ENCODE results near the gene USP3. TPM values are rescaled to one million over a fixed set of nuclear protein-coding genes. Genes with fewer than 3 reads are reported as not detected.

The USP3 gene
- total and polyA plus RNA-seq, 2 of the 13 experiments (the other 11 are each of a cell fraction or from before 2014, with no cell fraction given): 14.3 to 61.2 TPM

DNA sequence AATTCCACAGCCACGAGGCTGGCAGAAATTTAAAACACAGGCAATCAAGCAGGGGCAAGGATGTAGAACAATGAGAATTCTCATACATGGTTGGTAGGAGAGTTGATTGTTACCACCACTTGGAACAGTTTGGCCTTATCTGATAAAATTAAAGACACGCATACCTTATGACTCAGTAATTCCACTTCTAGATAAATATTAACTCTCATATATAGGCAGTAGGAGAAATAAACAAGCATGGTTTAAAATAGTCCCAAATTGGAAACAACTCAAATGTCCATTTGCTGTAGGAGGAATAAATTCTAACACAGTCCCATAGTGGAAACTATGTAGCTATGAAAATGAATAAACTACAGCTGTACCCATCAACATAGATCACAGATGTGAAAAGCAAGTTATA lies 42.3 kb upstream of the USP3 start:
- ATAC-seq: no peak
- H3K4me2 ChIP-seq (ENCODE audit: low read depth, low read length): no peak overlapping the region
- no peak for FAIRE-seq
- ChIA-PET POLR2A (interaction anchor here (0.8 kb wide), 1 partner anchor 42 kb away, joined by 3 read pairs; the partner anchor contains the start of gene USP3), CTCF (ENCODE audit: low intra/inter-chr PET ratio, low total read pairs) (no interaction called here)
- no peak overlapping the region for H3K4me3 ChIP-seq (replicated peaks in 1 of 3; ENCODE audit: insufficient read depth in 1 of 3, low read depth in 2 of 3, low read length in 3 of 3)
- no peak overlapping the region for H3K9ac ChIP-seq (ENCODE audit: insufficient read depth, low read depth, low read length)
- H3K4me1 ChIP-seq (ENCODE audit: insufficient read depth, low read length): peaks cover 65% of the 10 kb centered on the region
- H3K79me2 ChIP-seq (ENCODE audit: insufficient read depth, low read length): no peaks in the 10 kb centered on the region
- intact Hi-C loops (cut with micrococcal nuclease; ENCODE audit: unreplicated experiment): loop anchor here (5.0 kb wide), 1 partner anchor 175 kb away; no protein-coding TSS in a partner anchor
- H3K36me3 ChIP-seq (replicated peaks in 1 of 2; ENCODE audit: control insufficient read depth in 1 of 2, insufficient read depth in 2 of 2, low read length in 2 of 2): no peaks in the 10 kb centered on the region
- H3K27ac ChIP-seq (ENCODE audit: extremely low read length, insufficient read depth, low read length): no peak overlapping the region
- no peak overlapping the region for H2AFZ ChIP-seq (ENCODE audit: low read length)
- 19% methylated on average over 2 of the region's 2 CpGs for WGBS (ENCODE audit: low lambda C conversion rate)
- no TSS peak for BruUV-seq (replicated peaks)
- TF ChIP-seq, protein P1, sequence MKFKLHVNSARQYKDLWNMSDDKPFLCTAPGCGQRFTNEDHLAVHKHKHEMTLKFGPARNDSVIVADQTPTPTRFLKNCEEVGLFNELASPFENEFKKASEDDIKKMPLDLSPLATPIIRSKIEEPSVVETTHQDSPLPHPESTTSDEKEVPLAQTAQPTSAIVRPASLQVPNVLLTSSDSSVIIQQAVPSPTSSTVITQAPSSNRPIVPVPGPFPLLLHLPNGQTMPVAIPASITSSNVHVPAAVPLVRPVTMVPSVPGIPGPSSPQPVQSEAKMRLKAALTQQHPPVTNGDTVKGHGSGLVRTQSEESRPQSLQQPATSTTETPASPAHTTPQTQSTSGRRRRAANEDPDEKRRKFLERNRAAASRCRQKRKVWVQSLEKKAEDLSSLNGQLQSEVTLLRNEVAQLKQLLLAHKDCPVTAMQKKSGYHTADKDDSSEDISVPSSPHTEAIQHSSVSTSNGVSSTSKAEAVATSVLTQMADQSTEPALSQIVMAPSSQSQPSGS (CRISPR knock-in tag; IDR thresholded peaks at IDR 0.05): no peak
- TF ChIP-seq MLLT10 (CRISPR knock-in tag; IDR thresholded peaks at IDR 0.05) (no peak), XRCC5 (optimal IDR thresholded peaks at IDR 0.05; ENCODE audit: low read length) (no peak), MAFK (conservative IDR thresholded peaks at IDR 0.05 in 1 of 2, IDR thresholded peaks at IDR 0.05 in 1 of 2; ENCODE audit: low read length in 2 of 2) (no peak)
- H3K27me3 ChIP-seq (ENCODE audit: control insufficient read depth in 1 of 2, insufficient read depth in 2 of 2, low read length in 2 of 2): no peaks in the 10 kb centered on the region; a peak in 1 of 5 replicates
- no peak for DNase-seq (ENCODE audit: low spot score)
- in situ Hi-C loops (cut with HindIII; ENCODE audit: extremely low pct_ligation_motif_present, low pct_unique_long_range_greater_than_20kb): no loop called here
- no peaks in the 10 kb centered on the region for H3K9me3 ChIP-seq (ENCODE audit: low read length)
- H4K20me1 ChIP-seq (ENCODE audit: insufficient read depth, low read length): no peaks in the 10 kb centered on the region

DNA sequence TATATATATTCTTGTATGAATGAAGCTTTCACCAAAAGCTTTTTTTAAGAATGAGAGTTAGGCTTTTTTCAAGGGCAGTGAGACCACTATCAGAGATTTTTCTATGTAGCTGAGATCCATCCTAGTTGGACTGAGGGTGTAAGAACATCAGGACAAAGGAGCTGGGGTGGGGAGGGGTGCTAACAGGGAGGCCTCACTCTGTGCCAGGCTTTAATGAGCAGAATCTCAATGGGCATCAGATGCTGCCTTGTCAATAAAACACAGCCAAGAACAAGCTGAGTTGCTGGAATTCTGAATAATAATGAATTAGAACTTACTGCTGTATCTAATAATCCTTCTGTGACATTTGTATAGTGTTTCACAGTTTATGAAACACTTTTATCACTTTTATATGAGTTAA lies 41.4 kb upstream of the USP3 start:
- H3K27me3 ChIP-seq (ENCODE audit: control insufficient read depth in 1 of 2, insufficient read depth in 2 of 2, low read length in 2 of 2): no peaks in the 10 kb centered on the region; a peak in 1 of 5 replicates
- ChIA-PET POLR2A (no interaction called here), CTCF (ENCODE audit: low intra/inter-chr PET ratio, low total read pairs) (no interaction called here)
- no peak for ATAC-seq
- BruUV-seq (replicated peaks): no TSS peak
- H3K27ac ChIP-seq (ENCODE audit: extremely low read length, insufficient read depth, low read length): no peak overlapping the region
- no peaks in the 10 kb centered on the region for H3K79me2 ChIP-seq (ENCODE audit: insufficient read depth, low read length)
- no peak for FAIRE-seq
- no peak overlapping the region for H3K9ac ChIP-seq (ENCODE audit: insufficient read depth, low read depth, low read length)
- H3K9me3 ChIP-seq (ENCODE audit: low read length): no peaks in the 10 kb centered on the region
- no peak for DNase-seq (ENCODE audit: low spot score)
- no peaks in the 10 kb centered on the region for H3K36me3 ChIP-seq (replicated peaks in 1 of 2; ENCODE audit: control insufficient read depth in 1 of 2, insufficient read depth in 2 of 2, low read length in 2 of 2)
- no peak overlapping the region for H2AFZ ChIP-seq (ENCODE audit: low read length)
- no peak overlapping the region for H3K4me3 ChIP-seq (replicated peaks in 1 of 3; ENCODE audit: insufficient read depth in 1 of 3, low read depth in 2 of 3, low read length in 3 of 3)
- H4K20me1 ChIP-seq (ENCODE audit: insufficient read depth, low read length): no peaks in the 10 kb centered on the region
- in situ Hi-C loops (cut with HindIII; ENCODE audit: extremely low pct_ligation_motif_present, low pct_unique_long_range_greater_than_20kb) (no loop called here), intact Hi-C loops (cut with micrococcal nuclease; ENCODE audit: unreplicated experiment) (loop anchor here (5.0 kb wide), 1 partner anchor 176 kb away; no protein-coding TSS in a partner anchor)
- peaks cover 75% of the 10 kb centered on the region for H3K4me1 ChIP-seq (ENCODE audit: insufficient read depth, low read length)
- H3K4me2 ChIP-seq (ENCODE audit: low read depth, low read length): no peak overlapping the region
- TF ChIP-seq ZNF619 (CRISPR knock-in tag; IDR thresholded peaks at IDR 0.05): no peak
- TF ChIP-seq, protein P2, sequence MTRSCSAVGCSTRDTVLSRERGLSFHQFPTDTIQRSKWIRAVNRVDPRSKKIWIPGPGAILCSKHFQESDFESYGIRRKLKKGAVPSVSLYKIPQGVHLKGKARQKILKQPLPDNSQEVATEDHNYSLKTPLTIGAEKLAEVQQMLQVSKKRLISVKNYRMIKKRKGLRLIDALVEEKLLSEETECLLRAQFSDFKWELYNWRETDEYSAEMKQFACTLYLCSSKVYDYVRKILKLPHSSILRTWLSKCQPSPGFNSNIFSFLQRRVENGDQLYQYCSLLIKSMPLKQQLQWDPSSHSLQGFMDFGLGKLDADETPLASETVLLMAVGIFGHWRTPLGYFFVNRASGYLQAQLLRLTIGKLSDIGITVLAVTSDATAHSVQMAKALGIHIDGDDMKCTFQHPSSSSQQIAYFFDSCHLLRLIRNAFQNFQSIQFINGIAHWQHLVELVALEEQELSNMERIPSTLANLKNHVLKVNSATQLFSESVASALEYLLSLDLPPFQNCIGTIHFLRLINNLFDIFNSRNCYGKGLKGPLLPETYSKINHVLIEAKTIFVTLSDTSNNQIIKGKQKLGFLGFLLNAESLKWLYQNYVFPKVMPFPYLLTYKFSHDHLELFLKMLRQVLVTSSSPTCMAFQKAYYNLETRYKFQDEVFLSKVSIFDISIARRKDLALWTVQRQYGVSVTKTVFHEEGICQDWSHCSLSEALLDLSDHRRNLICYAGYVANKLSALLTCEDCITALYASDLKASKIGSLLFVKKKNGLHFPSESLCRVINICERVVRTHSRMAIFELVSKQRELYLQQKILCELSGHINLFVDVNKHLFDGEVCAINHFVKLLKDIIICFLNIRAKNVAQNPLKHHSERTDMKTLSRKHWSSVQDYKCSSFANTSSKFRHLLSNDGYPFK (CRISPR knock-in tag; IDR thresholded peaks at IDR 0.05; ENCODE audit: borderline replicate concordance): no peak
- TF ChIP-seq RBM39 (IDR thresholded peaks at IDR 0.05; ENCODE audit: low read depth, low read length, poor library complexity, severe bottlenecking): no peak
- TF ChIP-seq SETDB1 (CRISPR knock-in tag; IDR thresholded peaks at IDR 0.05; ENCODE audit: borderline replicate concordance): no peak
- TF ChIP-seq RXRB (CRISPR knock-in tag; IDR thresholded peaks at IDR 0.05; ENCODE audit: borderline replicate concordance): no peak
- no peak for TF ChIP-seq SOX6 (IDR thresholded peaks at IDR 0.05)
- no peak for TF ChIP-seq SOX6 (CRISPR knock-in tag; IDR thresholded peaks at IDR 0.05)
- TF ChIP-seq RBFOX2 (IDR thresholded peaks at IDR 0.05; ENCODE audit: low read depth, low read length): no peak
- no peak for TF ChIP-seq PCBP2 (optimal IDR thresholded peaks at IDR 0.05; ENCODE audit: low read depth, low read length, poor library complexity, severe bottlenecking)
- TF ChIP-seq, protein P3, sequence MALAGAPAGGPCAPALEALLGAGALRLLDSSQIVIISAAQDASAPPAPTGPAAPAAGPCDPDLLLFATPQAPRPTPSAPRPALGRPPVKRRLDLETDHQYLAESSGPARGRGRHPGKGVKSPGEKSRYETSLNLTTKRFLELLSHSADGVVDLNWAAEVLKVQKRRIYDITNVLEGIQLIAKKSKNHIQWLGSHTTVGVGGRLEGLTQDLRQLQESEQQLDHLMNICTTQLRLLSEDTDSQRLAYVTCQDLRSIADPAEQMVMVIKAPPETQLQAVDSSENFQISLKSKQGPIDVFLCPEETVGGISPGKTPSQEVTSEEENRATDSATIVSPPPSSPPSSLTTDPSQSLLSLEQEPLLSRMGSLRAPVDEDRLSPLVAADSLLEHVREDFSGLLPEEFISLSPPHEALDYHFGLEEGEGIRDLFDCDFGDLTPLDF (CRISPR knock-in tag; IDR thresholded peaks at IDR 0.05): no peak

Data from HepG2 (cell line).